ENCODE results near the gene TPD52L2.
"Not testable (repeated sequence)": the region's sequence is repeated elsewhere in the genome, so short reads cannot be mapped to it uniquely, and the experiment has no call there.

TPD52L2 gene

GRCh38 chr20:63835021-63835858 is 29.8 kb upstream of the TPD52L2 start:
- peak; percentile 34 for DNase-seq (ENCODE audit: low spot score)

GRCh38 chr20:63836458-63837344 is 28.4 kb upstream of the TPD52L2 start:
- DNase-seq (ENCODE audit: low spot score), result no peak

GRCh38 chr20:63837479-63837878 is 27.6 kb upstream of the TPD52L2 start:
- no peak for DNase-seq (ENCODE audit: low spot score)

GRCh38 chr20:63839620-63840019 is 25.4 kb upstream of the TPD52L2 start:
- DNase-seq (ENCODE audit: low spot score), result no peak

GRCh38 chr20:63840405-63840828 is 24.7 kb upstream of the TPD52L2 start:
- DNase-seq (ENCODE audit: low spot score), result no peak

- no peak for DNase-seq (ENCODE audit: low spot score)
Observed at GRCh38 chr20:63842258-63842657, 22.8 kb upstream of the TPD52L2 start.

GRCh38 chr20:63843222-63843621 is 21.8 kb upstream of the TPD52L2 start:
- DNase-seq (ENCODE audit: low spot score), result no peak

GRCh38 chr20:63843778-63844177 is 21.3 kb upstream of the TPD52L2 start:
- no peak for DNase-seq (ENCODE audit: low spot score)

- no peak for DNase-seq (ENCODE audit: low spot score)
Observed at GRCh38 chr20:63844511-63844991, 20.5 kb upstream of the TPD52L2 start.

GRCh38 chr20:63846128-63846771 is 18.8 kb upstream of the TPD52L2 start:
- no peak for DNase-seq (ENCODE audit: low spot score)

GRCh38 chr20:63846888-63847236 is 18.2 kb upstream of the TPD52L2 start:
- no peak for DNase-seq (ENCODE audit: low spot score)

GRCh38 chr20:63847237-63848002 is 17.6 kb upstream of the TPD52L2 start:
- no peak for DNase-seq (ENCODE audit: low spot score)

- no peak for DNase-seq (ENCODE audit: low spot score)
Observed at GRCh38 chr20:63848003-63848911, 16.8 kb upstream of the TPD52L2 start.

- DNase-seq (ENCODE audit: low spot score), result no peak
Observed at GRCh38 chr20:63850689-63851547, 14.2 kb upstream of the TPD52L2 start.

- not testable (repeated sequence) for DNase-seq (ENCODE audit: low spot score)
Observed at GRCh38 chr20:63851548-63851943, 13.5 kb upstream of the TPD52L2 start.

- not testable (repeated sequence) for DNase-seq (ENCODE audit: low spot score)
Observed at GRCh38 chr20:63853733-63854068, 11.4 kb upstream of the TPD52L2 start.

GRCh38 chr20:63854069-63854765 is 10.9 kb upstream of the TPD52L2 start:
- no peak for DNase-seq (ENCODE audit: low spot score)

GRCh38 chr20:63854766-63855362 is 10.2 kb upstream of the TPD52L2 start:
- no peak for DNase-seq (ENCODE audit: low spot score)
